ENCODE measurements around the gene SLC30A7. TPM values are rescaled to one million over a fixed set of nuclear protein-coding genes. Genes with fewer than 3 reads are reported as not detected.

Gene SLC30A7
- polyA plus RNA-seq, 3 donors = 9.2 to 23.3 (median 17.6) TPM

DNA sequence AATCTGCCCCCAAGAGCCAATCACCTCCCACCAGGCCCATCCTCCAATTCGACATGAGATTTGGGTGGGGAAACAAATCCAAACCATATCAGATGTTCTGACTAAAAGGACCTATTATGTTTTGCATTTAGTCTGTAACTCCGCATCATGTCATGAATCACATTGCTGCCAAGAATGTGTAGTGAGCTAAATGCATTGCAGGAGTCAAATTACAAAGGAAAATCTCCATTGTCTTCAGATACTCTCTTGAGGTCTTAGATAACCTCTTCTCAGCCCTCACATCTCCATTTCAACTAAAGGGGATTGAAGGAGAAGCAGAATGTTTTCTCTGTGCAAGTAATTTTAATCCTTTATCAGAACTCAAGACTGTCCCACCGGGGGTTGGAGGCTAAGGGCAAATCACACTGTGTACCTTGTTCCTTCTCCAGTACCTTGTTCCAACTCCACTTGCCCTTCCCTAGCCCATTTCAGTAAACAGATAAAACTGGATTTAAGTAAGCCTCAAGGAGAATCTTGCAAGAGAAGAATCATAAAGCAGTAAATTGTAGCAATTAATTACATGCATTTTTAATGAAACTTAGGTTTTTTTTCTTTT, 35.4 kb upstream of the SLC30A7 start:
- TF ChIP-seq, protein P1, sequence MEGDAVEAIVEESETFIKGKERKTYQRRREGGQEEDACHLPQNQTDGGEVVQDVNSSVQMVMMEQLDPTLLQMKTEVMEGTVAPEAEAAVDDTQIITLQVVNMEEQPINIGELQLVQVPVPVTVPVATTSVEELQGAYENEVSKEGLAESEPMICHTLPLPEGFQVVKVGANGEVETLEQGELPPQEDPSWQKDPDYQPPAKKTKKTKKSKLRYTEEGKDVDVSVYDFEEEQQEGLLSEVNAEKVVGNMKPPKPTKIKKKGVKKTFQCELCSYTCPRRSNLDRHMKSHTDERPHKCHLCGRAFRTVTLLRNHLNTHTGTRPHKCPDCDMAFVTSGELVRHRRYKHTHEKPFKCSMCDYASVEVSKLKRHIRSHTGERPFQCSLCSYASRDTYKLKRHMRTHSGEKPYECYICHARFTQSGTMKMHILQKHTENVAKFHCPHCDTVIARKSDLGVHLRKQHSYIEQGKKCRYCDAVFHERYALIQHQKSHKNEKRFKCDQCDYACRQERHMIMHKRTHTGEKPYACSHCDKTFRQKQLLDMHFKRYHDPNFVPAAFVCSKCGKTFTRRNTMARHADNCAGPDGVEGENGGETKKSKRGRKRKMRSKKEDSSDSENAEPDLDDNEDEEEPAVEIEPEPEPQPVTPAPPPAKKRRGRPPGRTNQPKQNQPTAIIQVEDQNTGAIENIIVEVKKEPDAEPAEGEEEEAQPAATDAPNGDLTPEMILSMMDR (IDR thresholded peaks at IDR 0.05) = no peak
- Histone ChIP-seq H3K4me2 (replicated peaks; ENCODE audit: extremely low read depth, low read length, poor library complexity, severe bottlenecking) (no peak overlapping the region), H4K20me1 (ENCODE audit: insufficient read depth, low read length) (no peaks in the 10 kb centered on the region), H3K27ac (ENCODE audit: low read depth in 1 of 2, low read length in 2 of 2) (no peak overlapping the region), H3K4me1 (ENCODE audit: control insufficient read depth in 1 of 2, insufficient read depth in 2 of 2, low read length in 2 of 2) (no peaks in the 10 kb centered on the region), H3K4me3 (replicated peaks in 1 of 3; ENCODE audit: low read depth in 2 of 3, low read length in 3 of 3) (no peak overlapping the region), H3K36me3 (replicated peaks in 1 of 2; ENCODE audit: control insufficient read depth in 1 of 2, insufficient read depth in 2 of 2, low read length in 2 of 2) (no peaks in the 10 kb centered on the region), H3K9me3 (replicated peaks in 1 of 2; ENCODE audit: control insufficient read depth in 1 of 2, insufficient read depth in 1 of 2, low read length in 2 of 2) (no peaks in the 10 kb centered on the region), H2AFZ (ENCODE audit: insufficient read depth, low read depth, low read length, poor library complexity, severe bottlenecking) (no peak overlapping the region), H3K79me2 (ENCODE audit: insufficient read depth, low read length) (no peaks in the 10 kb centered on the region), H3K27me3 (ENCODE audit: control insufficient read depth in 2 of 2, insufficient read depth in 2 of 2, low read length in 2 of 2) (no peaks in the 10 kb centered on the region), H3K9ac (ENCODE audit: insufficient read depth, low read length, poor library complexity, severe bottlenecking) (no peak overlapping the region)
- peaks cover 0 to 4% (median 2%) of the 10 kb centered on the region in 7 donors for H3K9me3 Mint-ChIP-seq
- WGBS (ENCODE audit: insufficient coverage) = no CpG with 5 or more reads among the region's 3 CpGs
- no peaks in the 10 kb centered on the region for H3K27me3 Mint-ChIP-seq (ENCODE audit: low read depth in 3 of 3)
- H3K36me3 Mint-ChIP-seq = no peaks in the 10 kb centered on the region
- no peak for DNase-seq
- no peak overlapping the region for H3K4me3 Mint-ChIP-seq
- no peak overlapping the region for H3K27ac Mint-ChIP-seq
- intact Hi-C loops (cut with micrococcal nuclease) = loop anchor here in 1 of 2 donors (5.0 kb wide), 1 partner anchor 398 kb away; no protein-coding TSS in a partner anchor
- no peaks in the 10 kb centered on the region for H3K4me1 Mint-ChIP-seq

GRCh38 chr1:100861379-100861778, 34.5 kb upstream of the SLC30A7 start:
- H3K27me3 ChIP-seq (ENCODE audit: control insufficient read depth in 2 of 2, insufficient read depth in 2 of 2, low read length in 2 of 2) = no peaks in the 10 kb centered on the region
- Mint-ChIP-seq H3K27me3 (ENCODE audit: low read depth in 3 of 3) (no peaks in the 10 kb centered on the region), H3K4me1 (no peaks in the 10 kb centered on the region), H3K27ac (no peak overlapping the region), H3K9me3 (peaks cover 0 to 3% (median 1%) of the 10 kb centered on the region in 7 donors), H3K4me3 (no peak overlapping the region), H3K36me3 (no peaks in the 10 kb centered on the region)
- no peaks in the 10 kb centered on the region for H4K20me1 ChIP-seq (ENCODE audit: insufficient read depth, low read length)
- H3K79me2 ChIP-seq (ENCODE audit: insufficient read depth, low read length) = no peaks in the 10 kb centered on the region
- H3K9me3 ChIP-seq (replicated peaks in 1 of 2; ENCODE audit: control insufficient read depth in 1 of 2, insufficient read depth in 1 of 2, low read length in 2 of 2) = no peaks in the 10 kb centered on the region
- TF ChIP-seq, protein P1 (IDR thresholded peaks at IDR 0.05) = no peak
- H2AFZ ChIP-seq (ENCODE audit: insufficient read depth, low read depth, low read length, poor library complexity, severe bottlenecking) = no peak overlapping the region
- no peak overlapping the region for H3K4me3 ChIP-seq (replicated peaks in 1 of 3; ENCODE audit: low read depth in 2 of 3, low read length in 3 of 3)
- no peaks in the 10 kb centered on the region for H3K4me1 ChIP-seq (ENCODE audit: control insufficient read depth in 1 of 2, insufficient read depth in 2 of 2, low read length in 2 of 2)
- no peaks in the 10 kb centered on the region for H3K36me3 ChIP-seq (replicated peaks in 1 of 2; ENCODE audit: control insufficient read depth in 1 of 2, insufficient read depth in 2 of 2, low read length in 2 of 2)
- intact Hi-C loops (cut with micrococcal nuclease) = loop anchor here in 1 of 2 donors (5.0 kb wide), 1 partner anchor 399 kb away; no protein-coding TSS in a partner anchor
- H3K9ac ChIP-seq (ENCODE audit: insufficient read depth, low read length, poor library complexity, severe bottlenecking) = no peak overlapping the region
- no peak overlapping the region for H3K4me2 ChIP-seq (replicated peaks; ENCODE audit: extremely low read depth, low read length, poor library complexity, severe bottlenecking)
- WGBS (ENCODE audit: insufficient coverage) = 88% methylated on average over 1 of the region's 1 CpG
- no peak for DNase-seq
- no peak overlapping the region for H3K27ac ChIP-seq (ENCODE audit: low read depth in 1 of 2, low read length in 2 of 2)
